ENCODE results near the gene HYAL2.

DNA sequence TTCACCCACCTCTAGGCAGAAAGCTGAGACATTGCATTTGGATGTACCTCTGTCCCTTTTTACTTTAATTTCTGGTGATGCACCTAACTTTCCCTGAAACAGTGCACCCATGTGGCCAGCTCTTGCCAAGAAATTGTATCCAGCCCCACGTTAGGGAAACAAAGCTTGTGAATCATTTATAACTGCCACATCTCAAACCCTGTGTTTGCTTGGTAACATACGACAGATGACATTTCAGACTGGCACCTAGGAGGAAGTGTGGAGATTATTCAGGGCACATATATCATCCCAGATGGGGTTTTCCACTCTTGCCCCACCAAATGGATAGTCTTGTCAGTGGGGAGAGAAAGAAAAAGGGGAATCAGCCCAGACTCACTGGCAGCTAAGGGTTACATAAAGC lies 30.2 kb upstream of the HYAL2 start:
- TF ChIP-seq PPARA (CRISPR knock-in tag; IDR thresholded peaks at IDR 0.05; ENCODE audit: borderline replicate concordance), result no peak
- no peak for TF ChIP-seq ZNF8 (CRISPR knock-in tag; IDR thresholded peaks at IDR 0.05)
- TF ChIP-seq, protein P1, sequence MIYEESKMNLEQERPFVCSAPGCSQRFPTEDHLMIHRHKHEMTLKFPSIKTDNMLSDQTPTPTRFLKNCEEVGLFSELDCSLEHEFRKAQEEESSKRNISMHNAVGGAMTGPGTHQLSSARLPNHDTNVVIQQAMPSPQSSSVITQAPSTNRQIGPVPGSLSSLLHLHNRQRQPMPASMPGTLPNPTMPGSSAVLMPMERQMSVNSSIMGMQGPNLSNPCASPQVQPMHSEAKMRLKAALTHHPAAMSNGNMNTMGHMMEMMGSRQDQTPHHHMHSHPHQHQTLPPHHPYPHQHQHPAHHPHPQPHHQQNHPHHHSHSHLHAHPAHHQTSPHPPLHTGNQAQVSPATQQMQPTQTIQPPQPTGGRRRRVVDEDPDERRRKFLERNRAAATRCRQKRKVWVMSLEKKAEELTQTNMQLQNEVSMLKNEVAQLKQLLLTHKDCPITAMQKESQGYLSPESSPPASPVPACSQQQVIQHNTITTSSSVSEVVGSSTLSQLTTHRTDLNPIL (CRISPR knock-in tag; IDR thresholded peaks at IDR 0.05; ENCODE audit: low read depth), result no peak
- TF ChIP-seq, protein P2, sequence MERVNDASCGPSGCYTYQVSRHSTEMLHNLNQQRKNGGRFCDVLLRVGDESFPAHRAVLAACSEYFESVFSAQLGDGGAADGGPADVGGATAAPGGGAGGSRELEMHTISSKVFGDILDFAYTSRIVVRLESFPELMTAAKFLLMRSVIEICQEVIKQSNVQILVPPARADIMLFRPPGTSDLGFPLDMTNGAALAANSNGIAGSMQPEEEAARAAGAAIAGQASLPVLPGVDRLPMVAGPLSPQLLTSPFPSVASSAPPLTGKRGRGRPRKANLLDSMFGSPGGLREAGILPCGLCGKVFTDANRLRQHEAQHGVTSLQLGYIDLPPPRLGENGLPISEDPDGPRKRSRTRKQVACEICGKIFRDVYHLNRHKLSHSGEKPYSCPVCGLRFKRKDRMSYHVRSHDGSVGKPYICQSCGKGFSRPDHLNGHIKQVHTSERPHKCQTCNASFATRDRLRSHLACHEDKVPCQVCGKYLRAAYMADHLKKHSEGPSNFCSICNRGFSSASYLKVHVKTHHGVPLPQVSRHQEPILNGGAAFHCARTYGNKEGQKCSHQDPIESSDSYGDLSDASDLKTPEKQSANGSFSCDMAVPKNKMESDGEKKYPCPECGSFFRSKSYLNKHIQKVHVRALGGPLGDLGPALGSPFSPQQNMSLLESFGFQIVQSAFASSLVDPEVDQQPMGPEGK (CRISPR knock-in tag; IDR thresholded peaks at IDR 0.05; ENCODE audit: borderline replicate concordance), result no peak
- no peak for TF ChIP-seq ARNTL (CRISPR knock-in tag; IDR thresholded peaks at IDR 0.05; ENCODE audit: borderline replicate concordance, low read depth)
- TF ChIP-seq SNAI2 (CRISPR knock-in tag; IDR thresholded peaks at IDR 0.05), result no peak
- no peak for TF ChIP-seq ZNF70 (CRISPR knock-in tag; IDR thresholded peaks at IDR 0.05)
- TF ChIP-seq RARB (CRISPR knock-in tag; IDR thresholded peaks at IDR 0.05), result no peak
- no peak for TF ChIP-seq CSDC2 (CRISPR knock-in tag; IDR thresholded peaks at IDR 0.05)
- TF ChIP-seq GLIS3 (CRISPR knock-in tag; IDR thresholded peaks at IDR 0.05), result no peak

Measured in SK-N-SH treated with all-trans-retinoic acid at 6 μM for 48 hours (cell line).